SK-N-MC (cell line): ENCODE measurements around the gene FZD7.

Experiments
- EZH2 ChIP-seq: fragments of 200-600 bp; sonication (generic); IDR thresholded peaks from one replicate; pipeline ENCODE4 v1.6.1; 2017; ENCODE audit warnings: antibody characterized with exemption
- FOXP2 ChIP-seq: optimal IDR thresholded peaks from 2 replicates; pipeline ENCODE3; 2011; ENCODE audit warnings: mild to moderate bottlenecking, moderate library complexity; ENCODE audit not compliant: insufficient read depth; ENCODE audit errors: extremely low read length, control extremely low read depth
- POLR2AphosphoS5 ChIP-seq: IDR thresholded peaks from 2 replicates; pipeline ENCODE4 v1.6.1; 2012; ENCODE audit warnings: mild to moderate bottlenecking, low read depth, low read length, borderline replicate concordance

DNA sequence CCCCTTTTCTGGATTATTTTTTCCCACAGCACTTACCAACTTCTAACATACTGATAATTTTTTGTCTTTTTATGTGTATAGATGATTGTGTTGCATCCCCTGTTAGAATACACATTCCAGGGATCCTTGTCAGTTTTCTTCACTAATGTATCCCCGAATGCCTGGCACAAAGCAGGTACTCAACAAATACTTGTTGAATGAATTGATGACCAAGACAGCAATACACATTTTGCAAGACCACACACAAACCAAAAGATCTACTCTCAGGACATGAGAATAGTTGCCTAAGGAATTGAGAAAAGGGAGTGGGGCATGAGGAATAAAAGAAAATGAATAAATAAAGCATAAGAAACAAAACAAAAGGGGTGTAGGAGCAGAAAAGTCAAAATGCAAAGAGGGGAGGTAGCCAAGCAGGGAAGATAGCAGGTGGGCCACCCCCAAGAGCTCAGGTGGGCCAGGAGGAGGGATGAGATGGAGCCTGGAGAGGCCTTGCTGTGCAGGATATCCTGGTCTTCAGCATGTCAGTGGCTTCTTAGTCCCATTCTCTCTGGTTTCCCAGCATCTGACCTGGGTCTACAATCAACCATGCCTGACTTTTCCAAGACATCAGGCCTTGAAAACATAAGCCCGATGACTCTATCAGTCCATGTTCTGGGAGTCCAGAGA, 38.5 kb upstream of the FZD7 start:
- TF ChIP-seq POLR2AphosphoS5: no peak
- no peak for TF ChIP-seq EZH2
- no peak for TF ChIP-seq FOXP2
